ENCODE measurements around the gene TMEM250.

The TMEM250 gene

DNA sequence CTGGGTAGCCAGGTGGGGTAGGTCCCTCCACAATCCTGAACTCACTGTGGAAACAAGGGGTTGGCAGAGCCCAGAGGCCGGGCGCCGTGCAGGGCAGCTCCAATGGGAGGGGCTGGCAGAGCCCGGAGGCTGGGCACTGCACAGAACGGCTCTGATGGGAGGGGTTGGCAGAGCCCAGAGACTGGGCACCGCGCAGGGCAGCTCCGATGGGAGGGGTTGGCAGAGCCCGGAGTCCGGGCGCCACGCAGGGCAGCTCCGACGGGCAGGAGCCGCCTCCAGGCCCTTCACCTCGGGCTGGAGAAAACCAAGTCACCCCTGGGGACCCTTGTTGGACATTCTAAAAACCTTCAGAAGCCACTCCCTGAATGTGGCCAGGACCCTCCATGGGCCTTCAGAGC, 32.9 kb downstream of the TMEM250 start:
- DNase-seq (ENCODE audit: extremely low spot score) = no peak
- ChIA-PET CTCF (no interaction called here), POLR2A (no interaction called here)
- TF ChIP-seq NFRKB (IDR thresholded peaks at IDR 0.05) (no peak), LEF1 (IDR thresholded peaks at IDR 0.05; ENCODE audit: borderline replicate concordance) (no peak), HDGF (IDR thresholded peaks at IDR 0.05; ENCODE audit: borderline replicate concordance) (no peak), FOXK2 (IDR thresholded peaks at IDR 0.05) (no peak), PKNOX1 (IDR thresholded peaks at IDR 0.05) (no peak), FOXA1 (IDR thresholded peaks at IDR 0.05) (no peak), SUZ12 (IDR thresholded peaks at IDR 0.05) (no peak), BHLHE40 (IDR thresholded peaks at IDR 0.05; ENCODE audit: borderline replicate concordance) (no peak), SP1 (IDR thresholded peaks at IDR 0.05) (no peak), CTBP1 (IDR thresholded peaks at IDR 0.05; ENCODE audit: borderline replicate concordance) (no peak), ELF4 (IDR thresholded peaks at IDR 0.05) (no peak), TARDBP (IDR thresholded peaks at IDR 0.05) (no peak), ARNT (IDR thresholded peaks at IDR 0.05) (no peak), L3MBTL2 (conservative IDR thresholded peaks at IDR 0.05) (no peak), FOXM1 (IDR thresholded peaks at IDR 0.05; ENCODE audit: borderline replicate concordance) (no peak), ZNF384 (IDR thresholded peaks at IDR 0.05) (no peak)

DNA sequence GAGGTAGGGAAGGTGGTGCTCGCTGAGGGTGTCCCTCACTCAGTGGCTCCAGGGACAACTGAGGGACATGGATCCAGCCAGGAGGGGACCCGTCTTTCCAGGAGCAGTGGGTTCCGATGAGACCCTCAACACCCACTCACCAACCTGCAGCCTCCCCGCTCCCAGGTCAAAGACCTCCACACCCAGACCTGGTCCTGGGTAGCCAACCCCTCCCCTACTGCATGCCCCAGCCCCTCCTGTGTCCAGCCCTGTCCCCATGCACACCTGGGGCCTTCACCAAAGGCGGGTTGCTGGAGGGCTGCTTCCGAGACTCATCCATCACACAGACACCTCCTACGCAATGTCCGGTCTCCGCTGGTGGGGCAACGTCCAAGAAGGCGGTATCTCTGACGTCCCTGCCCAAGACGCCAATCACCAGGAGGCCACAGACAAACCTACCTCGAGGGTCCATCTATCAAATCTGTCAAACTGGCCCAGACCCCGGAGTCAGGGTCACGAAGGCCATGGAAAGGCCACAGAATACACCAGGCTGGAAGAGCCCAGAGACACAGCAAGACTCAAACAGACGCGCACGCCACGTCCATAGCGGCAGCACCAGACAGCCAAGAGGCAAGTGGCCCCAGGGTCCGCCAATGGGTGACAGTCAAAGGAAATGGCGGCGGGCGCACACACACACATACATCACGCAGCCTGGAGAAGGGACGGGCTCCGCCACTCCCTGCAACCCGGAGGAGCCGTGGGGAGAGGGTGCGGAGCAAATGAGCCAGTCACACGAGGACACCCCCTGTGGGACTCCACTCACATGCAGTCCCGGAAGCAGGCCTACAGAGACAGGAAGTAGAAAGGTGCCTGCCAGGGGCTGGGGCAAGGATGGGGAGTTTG, 34.4 kb downstream of the TMEM250 start:
- ChIA-PET POLR2A (no interaction called here), CTCF (no interaction called here)

GRCh38 chr9:136083558-136084062, 35.1 kb downstream of the TMEM250 start:
- no peak for DNase-seq (ENCODE audit: extremely low spot score)
- TF ChIP-seq FOXK2 (IDR thresholded peaks at IDR 0.05) (no peak), SUZ12 (IDR thresholded peaks at IDR 0.05) (no peak)
- ChIA-PET CTCF (no interaction called here), POLR2A (no interaction called here)

More for the DNA sequence above, 34.4 kb downstream of the TMEM250 start:
- DNase-seq (ENCODE audit: extremely low spot score) = no peak
- TF ChIP-seq L3MBTL2 (conservative IDR thresholded peaks at IDR 0.05) (no peak), NFRKB (IDR thresholded peaks at IDR 0.05) (no peak), SUZ12 (IDR thresholded peaks at IDR 0.05) (no peak)

- ChIA-PET POLR2A (no interaction called here), CTCF (no interaction called here)
- TF ChIP-seq LEF1 (IDR thresholded peaks at IDR 0.05; ENCODE audit: borderline replicate concordance) (no peak), FOXM1 (IDR thresholded peaks at IDR 0.05; ENCODE audit: borderline replicate concordance) (no peak), TARDBP (IDR thresholded peaks at IDR 0.05) (no peak), BHLHE40 (IDR thresholded peaks at IDR 0.05; ENCODE audit: borderline replicate concordance) (no peak), L3MBTL2 (conservative IDR thresholded peaks at IDR 0.05) (no peak), ARNT (IDR thresholded peaks at IDR 0.05) (no peak), SUZ12 (IDR thresholded peaks at IDR 0.05) (no peak), ZNF384 (IDR thresholded peaks at IDR 0.05) (no peak), SP1 (IDR thresholded peaks at IDR 0.05) (no peak), FOXK2 (IDR thresholded peaks at IDR 0.05) (no peak), CTBP1 (IDR thresholded peaks at IDR 0.05; ENCODE audit: borderline replicate concordance) (no peak), ELF4 (IDR thresholded peaks at IDR 0.05) (no peak), NFRKB (IDR thresholded peaks at IDR 0.05) (no peak)
- DNase-seq (ENCODE audit: extremely low spot score) = no peak
Observed at GRCh38 chr9:136082496-136083361, 35.9 kb downstream of the TMEM250 start.

DNA sequence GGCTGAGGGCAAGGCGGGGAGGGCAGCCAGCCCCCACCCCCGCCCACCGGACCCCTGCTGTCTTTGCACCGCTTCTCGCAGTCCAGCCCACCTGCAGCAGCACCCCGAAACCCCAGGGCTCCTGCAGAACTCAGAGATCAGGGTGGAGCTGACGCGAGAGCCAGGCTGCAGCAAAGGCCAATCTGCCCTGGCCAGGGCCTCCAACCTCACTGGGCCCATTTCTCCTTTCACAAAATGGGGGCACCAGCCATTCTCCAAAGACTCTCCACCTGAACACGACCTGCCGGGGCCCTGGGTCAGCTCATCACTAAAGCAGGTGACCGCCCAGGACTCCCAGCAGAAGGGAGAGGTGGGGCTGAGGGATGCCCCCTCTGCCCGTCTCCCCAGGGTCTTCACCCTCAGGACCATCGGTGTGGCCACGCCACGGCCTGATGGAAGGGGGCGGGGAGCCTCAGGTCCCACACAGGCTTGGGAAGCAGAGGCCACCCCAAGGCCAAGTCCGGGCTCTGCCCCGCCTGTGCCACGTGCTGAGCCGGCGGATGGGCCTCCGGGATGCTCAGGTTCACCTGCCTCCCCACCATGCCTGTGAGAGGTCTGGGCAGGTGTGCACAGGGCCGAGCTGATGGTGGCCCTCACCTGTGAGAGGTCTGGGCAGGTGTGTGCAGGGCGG, 36.7 kb downstream of the TMEM250 start:
- TF ChIP-seq HDGF (IDR thresholded peaks at IDR 0.05; ENCODE audit: borderline replicate concordance) (no peak), CTBP1 (IDR thresholded peaks at IDR 0.05; ENCODE audit: borderline replicate concordance) (no peak), SUZ12 (IDR thresholded peaks at IDR 0.05) (no peak), FOXK2 (IDR thresholded peaks at IDR 0.05) (no peak), SP1 (IDR thresholded peaks at IDR 0.05) (no peak), FOXM1 (IDR thresholded peaks at IDR 0.05; ENCODE audit: borderline replicate concordance) (no peak), LEF1 (IDR thresholded peaks at IDR 0.05; ENCODE audit: borderline replicate concordance) (no peak), ELF4 (IDR thresholded peaks at IDR 0.05) (no peak), ARNT (IDR thresholded peaks at IDR 0.05) (no peak), BHLHE40 (IDR thresholded peaks at IDR 0.05; ENCODE audit: borderline replicate concordance) (no peak), TARDBP (IDR thresholded peaks at IDR 0.05) (no peak), L3MBTL2 (conservative IDR thresholded peaks at IDR 0.05) (no peak), ZNF384 (IDR thresholded peaks at IDR 0.05) (no peak)
- CTCF ChIA-PET = no interaction called here
- POLR2A ChIA-PET = no interaction called here
- DNase-seq (ENCODE audit: extremely low spot score) = no peak

DNA sequence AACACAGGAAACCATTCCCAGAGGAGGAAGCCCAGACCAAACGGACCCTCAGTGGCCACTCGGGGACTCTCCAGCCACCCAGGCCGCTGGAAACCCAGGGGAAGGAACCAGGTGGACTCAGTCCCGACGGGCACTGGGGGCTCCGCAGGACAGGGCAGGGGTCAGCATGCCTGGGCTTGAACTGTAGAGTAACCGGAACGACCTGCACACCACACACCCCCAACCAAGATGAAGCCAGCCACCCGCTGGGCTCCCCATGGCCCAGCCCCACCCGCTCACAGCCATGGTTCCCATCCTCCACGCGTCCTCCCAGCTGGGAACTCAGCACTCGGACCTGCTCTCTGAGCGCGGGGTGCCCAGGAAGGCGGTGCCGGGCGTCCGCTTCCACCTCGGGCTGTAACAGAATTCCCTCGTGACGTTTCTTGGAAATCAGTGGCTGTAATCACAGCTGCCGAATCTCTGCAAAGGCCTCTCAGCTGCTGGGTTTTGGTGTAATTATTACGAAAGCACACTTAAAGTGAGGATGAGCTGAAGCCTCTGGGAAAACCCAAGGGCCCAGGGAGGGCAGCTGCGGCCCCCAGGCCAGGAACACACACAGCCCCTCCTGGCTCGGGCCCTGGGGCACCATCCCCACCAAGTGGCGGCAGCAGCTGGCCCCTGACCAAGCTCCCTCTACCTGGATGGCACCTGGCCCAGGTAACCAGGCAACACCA, 37.4 kb downstream of the TMEM250 start:
- POLR2A ChIA-PET = no interaction called here
- DNase-seq (ENCODE audit: extremely low spot score) = no peak
- TF ChIP-seq BHLHE40 (IDR thresholded peaks at IDR 0.05; ENCODE audit: borderline replicate concordance) = no peak
- no peak for TF ChIP-seq FOXK2 (IDR thresholded peaks at IDR 0.05)
- no peak for TF ChIP-seq PKNOX1 (IDR thresholded peaks at IDR 0.05)
- CTCF ChIA-PET = no interaction called here

All from HEK293T (cell line).